Mesenteric fat pad (tissue), 1 donor: ENCODE measurements around the gene TMBIM6. TPM values are rescaled to one million over a fixed set of nuclear protein-coding genes. Genes with fewer than 3 reads are reported as not detected.
"Not testable (repeated sequence)": the region's sequence is repeated elsewhere in the genome, so short reads cannot be mapped to it uniquely, and the experiment has no call there.

ENCODE experiments used
- DNase-seq: peaks from one replicate; pipeline ENCODE4 v3.0.0-alpha.2; 2020; ENCODE audit warnings: low spot score
- long read RNA-seq: library from polyadenylated mRNA; unstranded; transcript quantifications from one replicate; pipeline ENCODE4 v2.0.0, GENCODE V29; 2020
- total RNA-seq: library from RNA; stranded (reverse); fragmentation: NEBNext Ultra II Directional; extraction: Animal tissue kit (Norgen Biotek cat#: 25700); gene quantifications from one replicate; pipeline ENCODE4 v1.2.1, GENCODE V29; 2021
- donor health status: DM: yes; HTN: yes; CAD: no.

TMBIM6 gene, protein sequence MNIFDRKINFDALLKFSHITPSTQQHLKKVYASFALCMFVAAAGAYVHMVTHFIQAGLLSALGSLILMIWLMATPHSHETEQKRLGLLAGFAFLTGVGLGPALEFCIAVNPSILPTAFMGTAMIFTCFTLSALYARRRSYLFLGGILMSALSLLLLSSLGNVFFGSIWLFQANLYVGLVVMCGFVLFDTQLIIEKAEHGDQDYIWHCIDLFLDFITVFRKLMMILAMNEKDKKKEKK
- 477 TPM for total RNA-seq
- long read RNA-seq, transcript TMBIM6-201 (10 exons, 2,836 nt) = major isoform, 281 of 620 reads
- long read RNA-seq, transcript TMBIM6-209 (8 exons, 2,494 nt) = minor isoform, 5 of 620 reads
- long read RNA-seq, transcript TMBIM6-219 (3 exons, 484 nt) = minor isoform, 7 of 620 reads
- long read RNA-seq, transcript TMBIM6-202 (9 exons, 2,598 nt) = minor isoform, 190 of 620 reads
- long read RNA-seq, partial matches to known transcripts = 19 of 620 reads
- long read RNA-seq, other reads (novel, unspliced or antisense) = 116 of 620 reads

DNA sequence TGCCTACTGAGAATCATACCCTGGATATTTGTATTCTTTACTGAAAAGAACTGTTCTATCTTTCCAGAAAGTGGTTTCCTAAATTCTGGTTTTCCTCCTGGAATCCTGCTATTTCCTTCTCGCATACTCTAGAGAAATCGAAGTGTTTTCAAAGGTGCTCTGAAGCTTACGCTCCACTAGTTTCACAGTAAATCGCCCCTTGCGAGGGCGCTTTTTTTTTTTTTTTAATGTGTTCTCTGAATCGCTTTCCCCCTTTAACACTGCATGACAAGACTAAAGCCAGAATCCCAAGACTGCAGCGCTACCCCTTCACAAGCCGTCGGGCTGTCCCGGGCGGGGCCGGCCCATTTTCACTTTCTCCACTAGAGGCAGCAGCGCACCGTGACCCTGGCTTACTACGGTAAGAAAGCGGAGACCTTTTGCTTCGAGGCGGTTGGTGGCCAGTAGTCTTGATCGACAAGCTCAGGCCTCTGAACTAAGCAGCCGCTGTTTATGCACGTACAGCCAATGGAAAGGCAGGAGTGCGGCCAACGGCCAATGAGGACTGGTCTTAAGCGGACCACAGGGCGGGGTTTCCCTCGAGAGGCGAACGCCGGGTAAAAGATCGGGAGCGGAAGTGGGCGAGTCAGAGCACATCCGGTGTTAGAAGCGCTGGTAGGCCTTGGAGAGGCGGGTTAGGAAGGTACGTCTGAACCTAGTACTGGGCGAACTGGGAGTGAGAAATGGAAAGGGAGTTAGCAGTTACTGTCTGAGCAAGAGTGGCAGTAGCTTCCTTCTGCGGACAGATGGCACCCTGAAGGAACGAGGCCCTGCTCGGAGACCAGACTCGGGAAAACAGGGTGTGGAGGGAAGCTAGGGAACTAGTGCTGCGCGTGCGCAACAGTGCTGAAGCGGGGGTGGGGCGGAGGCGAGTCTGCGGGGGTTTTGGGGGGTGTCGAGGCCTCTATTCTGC is at the start of gene TMBIM6:
TMBIM6 (plus strand) TSS at position 628 of the 952 bp plus-strand sequence. CDS start 10,937 bp downstream, outside the sequence.
- DNase-seq = peak; percentile 99

DNA sequence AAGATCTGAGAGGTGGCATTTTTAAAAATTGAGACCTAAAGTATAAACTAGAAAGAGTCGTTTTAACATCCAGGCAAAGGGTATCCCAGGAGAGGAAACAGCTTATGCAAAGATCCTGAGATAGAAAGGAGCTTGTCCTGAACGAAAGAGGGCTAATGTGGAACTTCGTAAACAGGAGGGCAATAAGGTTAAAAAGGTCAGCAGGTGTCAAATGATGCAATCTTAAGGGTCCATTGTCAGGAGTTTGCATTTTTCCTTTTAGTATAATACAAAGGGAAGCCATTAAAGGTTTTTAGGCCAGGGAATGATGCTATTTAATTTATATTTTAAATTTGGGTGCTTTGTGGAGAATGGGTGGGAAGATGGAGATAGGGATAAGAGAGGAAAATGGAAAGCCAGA is 48.5 kb upstream of the TMBIM6 start:
- DNase-seq = no peak

DNA sequence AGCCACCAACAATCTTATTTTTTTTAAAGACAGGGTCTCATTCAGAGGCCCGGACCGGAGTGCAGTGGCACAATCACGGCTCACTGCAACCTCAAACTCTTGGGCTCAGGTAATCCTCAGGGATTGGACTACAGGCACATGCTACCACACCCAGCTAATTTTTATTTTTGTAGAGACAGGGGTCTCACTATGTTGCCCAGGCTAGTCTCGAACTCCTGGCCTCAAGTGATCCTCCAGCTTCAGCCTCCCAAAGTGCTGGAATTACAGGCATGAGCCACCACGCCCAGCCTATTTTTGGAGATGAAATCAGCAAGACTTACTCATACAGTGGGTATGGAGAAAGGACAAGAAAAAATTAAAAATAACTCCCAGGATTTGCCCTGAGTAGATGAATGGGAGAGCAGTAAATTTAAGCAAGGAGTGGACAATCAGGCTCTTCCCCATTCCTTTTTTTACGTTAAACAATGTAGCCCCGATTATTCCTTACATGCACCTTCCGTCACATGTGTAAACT is 47.4 kb upstream of the TMBIM6 start:
- DNase-seq = no peak

DNA sequence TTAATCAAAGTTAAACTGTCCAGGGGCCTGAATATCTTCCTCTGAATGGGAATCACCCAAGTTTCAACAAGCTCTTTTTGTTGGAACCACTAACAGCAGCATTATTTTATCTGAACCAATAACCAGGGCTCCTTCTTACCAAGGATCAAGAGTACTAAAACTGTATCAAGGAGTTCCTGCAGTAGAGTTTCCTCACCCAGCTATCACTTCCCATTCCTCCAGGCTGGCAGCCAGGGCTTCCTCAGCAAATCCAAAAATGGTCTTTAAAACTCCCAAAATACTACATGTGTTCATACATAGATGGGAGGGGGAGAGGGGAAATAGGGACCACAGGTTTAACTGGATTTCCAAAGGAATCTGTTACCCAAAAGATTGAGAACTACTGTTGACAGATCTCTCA is 44.6 kb upstream of the TMBIM6 start:
- DNase-seq = no peak

DNA sequence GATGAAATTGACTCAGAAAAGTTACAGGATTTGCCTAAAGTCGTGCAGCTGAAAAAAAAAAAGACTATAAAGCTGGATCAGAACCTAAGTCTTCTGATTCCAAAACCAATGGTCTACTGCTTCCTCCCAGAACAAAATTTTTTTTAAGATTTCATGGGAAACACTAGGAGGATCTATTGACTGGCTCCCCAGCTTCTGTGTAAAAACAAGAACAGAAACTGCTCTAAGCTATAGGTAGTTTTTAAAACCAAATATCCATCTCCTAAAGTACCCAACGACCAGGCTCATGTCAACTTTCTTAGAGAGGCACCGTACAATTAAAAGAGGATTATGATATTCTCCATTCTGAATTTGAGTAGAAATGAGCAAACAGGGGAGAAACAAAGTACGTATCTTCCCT is 43.5 kb upstream of the TMBIM6 start:
- DNase-seq = no peak

DNA sequence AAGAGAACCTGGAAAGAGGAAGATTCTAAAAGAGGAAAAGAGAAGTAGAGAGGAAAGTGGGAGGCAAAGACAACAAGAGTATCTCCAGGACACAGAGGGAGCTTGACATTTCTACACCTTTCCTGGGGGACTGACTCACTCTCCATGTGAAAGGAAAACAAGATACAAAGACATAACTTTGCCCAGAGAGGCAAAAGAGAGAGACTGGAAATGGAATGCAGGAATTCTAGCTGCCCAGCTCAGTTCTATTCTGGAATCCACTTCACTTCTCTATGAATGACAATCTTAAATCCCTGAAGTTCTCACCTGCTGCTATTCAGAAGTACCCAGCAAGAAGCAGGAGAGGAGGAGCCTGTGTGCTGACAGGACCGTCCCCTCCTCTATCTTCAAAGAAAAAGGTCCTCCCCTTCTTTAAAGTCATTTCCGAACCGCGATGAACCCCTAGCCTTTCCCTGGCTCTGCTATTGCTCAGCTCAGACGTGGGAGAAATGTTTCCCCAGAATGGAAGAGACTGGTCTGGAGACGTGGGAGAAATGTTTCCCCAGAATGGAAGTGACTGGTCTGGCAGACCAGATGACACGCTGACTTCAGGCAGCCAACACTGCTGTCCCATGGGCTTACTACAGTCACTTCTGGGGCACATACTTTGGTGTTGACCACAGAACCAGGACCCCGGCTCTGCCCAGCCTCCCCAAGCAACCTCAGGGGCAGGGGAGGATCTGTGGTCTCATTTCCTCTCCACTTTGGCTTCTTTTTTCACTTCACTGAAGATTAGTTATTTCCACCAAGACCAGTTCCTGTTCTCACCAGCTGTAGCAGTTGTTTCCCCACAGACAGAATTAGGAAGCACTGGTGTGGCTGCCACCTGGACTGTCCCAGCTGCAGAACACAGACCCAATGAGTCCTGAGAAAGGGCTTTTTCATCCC is 42.5 kb upstream of the TMBIM6 start:
- no peak for DNase-seq

DNA sequence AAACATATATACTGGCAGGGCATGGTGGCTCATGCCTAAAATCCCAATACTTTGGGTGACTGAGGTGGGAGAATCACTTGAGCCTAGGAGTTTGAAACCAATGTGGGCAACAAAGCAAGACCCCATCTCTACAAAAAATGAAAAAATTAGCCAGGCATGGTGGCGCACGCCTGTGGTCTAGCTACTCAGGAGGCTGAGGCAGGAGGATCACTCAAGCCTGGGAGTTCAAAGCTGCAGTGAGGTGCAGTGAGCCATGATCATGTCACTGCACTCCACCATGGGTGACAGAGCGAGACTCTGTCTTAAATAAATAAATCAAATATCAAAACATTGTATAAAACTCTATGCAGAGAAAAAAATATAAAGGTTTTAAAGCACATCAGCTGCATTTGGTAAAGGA is 39.3 kb upstream of the TMBIM6 start:
- no peak for DNase-seq

DNA sequence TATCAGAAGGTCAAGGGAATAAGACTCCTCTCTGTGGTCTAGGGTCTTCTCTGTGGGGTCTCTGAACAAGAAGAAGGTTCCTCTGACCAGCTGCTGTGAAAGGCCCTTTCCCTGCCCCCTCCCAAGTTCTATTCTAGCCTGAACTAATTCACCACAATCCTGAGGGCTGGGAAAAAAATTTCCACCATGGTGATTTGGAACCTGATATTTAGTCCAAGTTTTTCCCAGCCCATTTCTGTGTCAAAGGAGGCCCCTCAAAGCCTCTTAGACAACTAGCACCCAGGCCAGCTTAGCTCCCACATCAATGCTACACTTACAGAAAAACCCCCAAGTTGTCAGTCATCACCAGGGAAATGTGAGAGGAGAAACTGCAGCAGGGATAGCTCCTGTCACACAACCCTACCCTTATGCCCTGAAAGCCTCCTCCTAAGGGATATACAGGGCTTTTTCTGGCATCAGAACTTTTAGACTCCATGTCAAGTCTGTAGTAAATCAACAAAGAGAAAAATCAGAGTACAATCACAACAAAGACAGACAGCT is 38.6 kb upstream of the TMBIM6 start:
- DNase-seq = no peak

DNA sequence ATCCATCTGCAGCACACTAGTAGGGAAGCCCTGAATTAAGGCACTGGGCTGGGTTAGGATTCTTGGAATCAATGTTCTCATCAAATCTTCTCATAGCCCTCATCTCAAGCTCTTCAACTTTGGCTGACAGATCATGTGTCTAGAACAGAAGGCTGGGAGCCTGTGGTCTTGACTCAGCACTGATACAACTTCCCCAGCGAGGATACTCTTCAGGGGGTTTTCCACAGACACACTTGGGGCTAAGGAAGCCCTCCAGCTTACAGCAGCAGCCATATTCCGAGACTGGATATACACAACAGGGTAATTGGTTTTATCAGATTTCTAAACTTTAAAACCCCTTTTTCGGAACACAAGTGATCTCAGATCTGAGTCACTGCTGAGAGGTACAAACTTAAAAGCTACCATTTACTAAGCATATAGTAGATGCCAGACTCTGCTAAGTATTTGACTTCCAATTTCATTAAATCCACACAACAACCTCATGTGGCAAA is 37.7 kb upstream of the TMBIM6 start:
- no peak for DNase-seq

DNA sequence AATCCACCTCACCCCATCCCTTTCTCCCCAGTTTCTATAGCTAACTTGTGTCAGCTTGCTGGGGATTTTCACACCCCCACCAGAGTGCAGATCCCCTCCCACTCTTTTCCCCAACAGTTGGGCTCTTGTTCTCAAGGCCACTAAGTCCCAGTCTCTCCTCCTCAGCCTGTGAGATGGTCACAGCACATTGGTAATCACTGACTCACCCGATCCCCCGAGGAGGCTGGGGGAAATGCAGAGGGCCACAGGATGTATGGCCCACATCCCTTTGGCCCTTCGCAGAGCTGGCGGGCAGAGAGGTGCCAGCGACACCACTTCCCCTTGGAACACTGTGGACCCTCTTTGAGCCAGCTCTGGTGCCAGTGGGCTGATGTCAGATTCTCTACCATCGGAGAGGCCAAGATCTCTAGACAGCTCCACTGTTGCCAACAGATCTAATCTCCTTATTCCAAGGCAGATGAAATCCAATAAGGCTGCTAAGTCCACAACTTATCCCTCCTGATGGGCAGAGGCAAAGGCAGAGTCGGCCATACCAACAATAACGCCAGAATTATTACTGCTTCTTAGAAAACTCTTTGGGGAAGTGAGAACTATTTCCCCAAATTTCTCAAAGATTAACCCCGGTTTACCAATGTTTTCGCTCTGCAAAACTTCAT is 35.8 kb upstream of the TMBIM6 start:
- no peak for DNase-seq

DNA sequence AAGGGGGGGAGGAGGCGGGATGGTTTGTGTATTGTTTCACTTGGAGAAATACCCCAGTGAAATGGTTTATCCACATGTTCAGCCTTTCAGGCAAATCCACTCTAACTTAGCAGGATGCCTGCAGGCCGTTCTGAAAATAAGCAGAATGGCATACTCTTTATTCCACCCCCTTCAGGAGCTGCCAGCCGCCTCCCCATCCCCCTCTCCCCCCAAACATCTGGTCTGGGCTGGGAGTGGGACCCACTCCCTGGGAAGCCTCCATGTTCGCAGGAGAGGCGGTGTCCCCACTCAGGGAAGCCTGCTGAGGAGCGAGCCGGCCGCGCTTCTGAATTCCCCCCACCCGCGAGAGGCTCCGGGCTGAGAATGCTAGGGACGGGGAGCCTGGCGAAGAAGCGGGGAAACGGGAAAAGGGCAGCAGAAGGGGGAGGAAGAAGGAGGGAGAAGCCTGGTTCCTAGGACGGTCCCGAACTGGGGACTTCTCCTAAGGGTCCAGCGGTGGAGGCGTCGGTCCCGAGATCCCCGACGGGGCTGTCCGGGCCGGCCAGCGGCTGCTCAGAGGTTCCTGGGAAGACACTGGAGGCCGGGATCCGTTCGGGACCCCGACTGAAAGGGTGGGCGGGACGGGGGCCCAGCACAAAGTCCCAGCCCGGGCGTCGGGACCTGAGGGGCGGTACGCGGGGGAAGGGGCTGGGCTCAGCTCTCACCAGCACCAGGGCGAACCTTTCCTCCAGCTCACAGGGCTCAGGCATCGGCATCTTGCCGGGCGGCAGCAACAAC is 34.8 kb upstream of the TMBIM6 start:
- DNase-seq = no peak

DNA sequence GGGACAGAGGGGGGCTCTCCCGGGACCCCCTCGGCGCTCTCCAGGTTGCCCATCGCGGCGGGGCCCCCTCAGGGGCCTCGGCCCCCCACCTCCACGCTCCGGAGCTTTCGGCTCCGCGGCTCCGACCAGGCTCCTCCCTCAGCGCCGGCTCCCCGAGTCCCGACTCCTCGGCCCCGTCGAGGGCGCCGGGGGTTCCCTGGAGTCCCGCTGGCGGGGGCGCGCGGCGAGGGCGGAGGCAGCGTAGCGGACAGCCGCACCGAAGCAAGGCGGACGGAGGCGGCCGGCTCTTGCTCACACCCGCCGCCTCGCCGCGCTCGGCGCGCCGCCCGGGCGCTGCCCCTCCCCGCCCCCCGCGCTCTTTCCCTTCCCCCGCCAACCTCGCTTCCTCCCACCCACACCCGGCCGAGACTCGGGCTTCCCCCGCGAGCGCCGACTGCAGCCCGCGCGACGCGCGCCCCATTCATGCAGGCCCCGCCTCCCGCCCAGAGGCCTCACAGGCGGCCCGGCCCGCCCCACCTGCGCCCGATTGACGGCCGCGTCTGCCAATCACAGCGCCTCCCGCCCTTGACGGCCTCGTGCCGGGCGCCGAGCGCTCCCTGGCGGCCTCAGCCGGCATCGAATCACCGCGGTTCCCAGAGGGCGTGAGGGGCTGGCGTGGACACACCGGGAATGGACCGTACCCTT is 34.1 kb upstream of the TMBIM6 start, which contains the start of gene FMNL3:
FMNL3 (minus strand) TSS at position 278 of the 684 bp plus-strand sequence; CDS start at position 53, 225 bp downstream.
- peak; percentile 100 for DNase-seq

DNA sequence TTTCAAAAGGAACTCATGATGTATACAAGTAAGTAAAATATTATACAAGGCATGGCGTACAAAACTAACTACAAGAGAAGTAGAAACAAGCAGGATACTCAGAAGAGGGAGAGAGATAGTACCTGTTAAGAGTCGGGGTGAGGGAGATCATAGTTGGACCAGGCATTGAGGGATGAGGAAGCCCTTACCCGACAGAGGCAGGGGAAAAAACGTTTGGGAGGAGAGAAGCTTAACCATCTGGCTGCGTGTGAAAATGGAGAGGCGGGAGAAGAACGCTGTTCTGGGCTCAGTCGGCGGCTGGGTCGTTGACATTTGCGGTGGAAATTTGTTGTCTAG is 33.6 kb upstream of the TMBIM6 start:
- DNase-seq = no peak

DNA sequence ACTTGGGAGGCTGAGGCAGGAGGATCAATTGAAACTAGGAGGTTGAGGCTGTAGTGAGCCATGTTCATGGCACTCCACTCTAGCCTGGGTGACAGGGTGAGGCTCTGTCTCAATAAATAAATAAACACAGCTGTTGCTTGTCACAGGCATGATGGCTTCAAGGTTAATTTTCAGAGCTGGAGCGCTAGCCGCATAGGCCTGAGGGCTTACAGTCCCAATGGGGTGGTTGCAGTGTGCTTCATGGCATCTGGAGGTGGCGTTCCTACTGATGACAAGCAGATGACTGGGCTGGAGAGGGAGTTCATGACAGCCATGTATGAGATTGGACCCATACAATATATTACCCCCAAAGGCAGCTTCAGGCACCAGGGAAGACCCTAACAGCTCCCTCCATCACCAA is 32.5 kb upstream of the TMBIM6 start:
- no peak for DNase-seq

DNA sequence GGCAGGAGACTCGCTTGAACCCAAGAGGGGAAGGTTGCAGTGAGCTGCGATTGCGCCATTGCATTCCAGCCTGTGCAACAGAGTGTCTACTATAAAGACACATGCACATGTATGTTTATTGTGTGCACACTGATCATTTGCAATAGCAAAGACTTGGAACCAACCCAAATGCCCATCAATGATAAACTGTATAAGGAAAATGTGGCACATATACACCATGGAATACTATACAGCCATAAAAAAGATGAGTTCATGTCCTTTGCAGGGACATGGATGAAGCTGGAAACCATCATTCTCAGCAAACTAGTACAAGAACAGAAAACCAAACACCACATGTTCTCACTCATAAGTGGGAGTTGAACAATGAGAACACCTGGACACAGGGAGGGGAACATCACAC is 27.4 kb upstream of the TMBIM6 start:
- DNase-seq = not testable (repeated sequence)

DNA sequence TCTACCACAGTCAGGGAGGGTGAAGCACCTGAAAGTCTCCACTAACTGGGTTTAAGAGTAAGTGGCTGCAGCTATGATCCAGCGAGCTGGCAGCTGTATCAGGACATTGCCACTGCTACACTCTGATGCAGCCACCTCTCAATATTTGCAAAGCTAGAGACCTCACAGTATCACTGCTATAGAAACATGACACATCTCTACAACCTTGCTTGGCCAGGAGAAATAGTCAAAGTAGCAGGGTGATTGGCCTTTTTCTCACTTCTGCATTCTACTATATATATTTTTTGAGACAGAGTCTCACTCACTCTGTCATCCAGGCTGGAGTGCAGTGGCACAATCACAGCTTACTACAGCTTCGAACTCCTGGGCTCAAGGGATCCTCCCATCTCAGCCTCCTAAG is 24.8 kb upstream of the TMBIM6 start:
- no peak for DNase-seq

DNA sequence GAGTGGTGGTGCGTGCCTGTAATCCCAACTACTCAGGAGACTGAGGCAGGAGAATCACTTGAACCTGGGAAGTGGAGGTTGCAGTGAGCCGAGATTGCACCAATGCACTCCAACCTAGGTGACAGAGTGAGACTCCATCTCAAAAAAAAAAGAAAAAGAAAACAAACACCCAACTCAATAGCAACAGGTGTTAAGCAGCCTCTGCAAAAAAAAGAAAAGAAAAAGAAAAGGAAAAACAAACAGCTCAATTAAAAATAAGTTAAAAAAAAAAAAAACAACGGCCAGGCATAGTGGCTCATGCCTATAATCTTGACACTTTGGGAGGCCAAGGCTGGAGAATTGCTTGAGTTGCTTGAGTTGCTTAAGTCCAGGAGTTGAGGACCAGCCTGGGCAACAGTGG is 23.6 kb upstream of the TMBIM6 start:
- not testable (repeated sequence) for DNase-seq

DNA sequence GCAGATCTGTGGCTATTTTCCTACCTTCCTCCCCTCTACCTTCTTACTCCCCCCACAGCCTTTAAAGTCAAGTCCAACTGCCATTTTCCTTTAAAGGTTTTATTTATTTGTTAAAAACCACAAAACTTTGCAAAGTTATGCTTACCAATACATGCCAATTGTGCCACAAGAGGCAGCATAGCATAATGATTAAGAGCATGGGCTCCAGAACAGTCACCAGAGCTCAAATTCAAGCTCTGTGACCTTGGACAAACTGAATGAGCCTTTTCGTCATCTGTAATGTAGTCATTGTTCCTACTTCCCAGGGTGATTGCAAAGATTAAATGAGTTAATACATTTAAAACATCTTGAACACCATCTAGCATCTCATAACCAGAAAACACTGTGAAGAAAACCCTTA is 21.1 kb upstream of the TMBIM6 start:
- DNase-seq = no peak
